ENCODE measurements around the gene CRISP3.

- TF ChIP-seq CTCF (IDR thresholded peaks at IDR 0.05; ENCODE audit: borderline replicate concordance, extremely low read depth, low read length, poor library complexity, severe bottlenecking) (no peak), EZH2 (IDR thresholded peaks at IDR 0.05; ENCODE audit: borderline replicate concordance, low read depth, low read length, severe bottlenecking) (no peak)
These were observed 4.8 kb downstream of the CRISP3 start for GRCh38 chr6:49739423-49739822.
